GM21515 (cell line): ENCODE results near the gene MASP1.

ENCODE experiments used
- ATAC-seq: cut with Tn5 transposase; IDR thresholded peaks from one replicate; pipeline ENCODE4 v1.9.1; 2021; ENCODE audit not compliant: unreplicated experiment

Gene MASP1

DNA sequence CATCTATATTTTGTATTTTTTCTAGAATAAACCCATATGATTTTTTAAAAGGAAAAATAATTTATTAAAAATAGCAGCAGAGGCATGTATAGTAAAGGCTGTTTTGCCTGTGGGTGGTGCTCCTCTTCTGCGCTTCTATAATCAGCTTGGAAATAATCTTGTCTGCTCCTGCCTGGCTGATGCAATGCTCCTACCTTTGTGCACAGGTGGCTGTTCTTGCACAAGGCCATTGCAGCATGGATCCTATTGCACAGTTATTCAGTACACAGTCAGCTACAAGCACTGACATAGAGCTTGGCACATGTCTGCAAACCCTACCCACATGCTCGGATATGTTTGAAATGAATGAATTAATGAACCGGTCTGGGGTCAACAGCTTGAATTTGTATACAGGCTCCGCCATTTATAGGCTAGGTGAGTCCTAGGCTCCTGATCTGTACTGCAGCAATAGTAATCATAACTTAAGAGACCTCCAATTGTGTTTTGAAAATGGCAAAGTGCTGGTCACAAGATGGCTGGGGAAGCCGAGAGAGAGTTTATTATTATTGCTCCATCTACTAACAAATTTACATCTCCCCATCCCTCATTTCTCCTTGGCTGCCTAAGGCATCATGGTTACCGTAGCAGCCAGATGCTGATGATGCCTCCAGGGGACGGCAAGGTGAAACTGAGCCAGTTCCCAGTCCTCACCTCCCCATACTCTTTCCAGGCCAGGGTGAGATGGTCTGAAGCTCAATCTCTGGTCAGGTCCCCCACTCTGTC is 94.8 kb downstream of the MASP1 start:
- no peak for ATAC-seq

- no peak for ATAC-seq
These were observed 98.4 kb downstream of the MASP1 start for GRCh38 chr3:187193181-187193580.

- ATAC-seq = no peak
These were observed 100.3 kb downstream of the MASP1 start for GRCh38 chr3:187191271-187191670.

- ATAC-seq = no peak
These were observed 102.6 kb downstream of the MASP1 start for GRCh38 chr3:187188931-187189330.

- no peak for ATAC-seq
These were observed 104.6 kb downstream of the MASP1 start for GRCh38 chr3:187186801-187187421.

DNA sequence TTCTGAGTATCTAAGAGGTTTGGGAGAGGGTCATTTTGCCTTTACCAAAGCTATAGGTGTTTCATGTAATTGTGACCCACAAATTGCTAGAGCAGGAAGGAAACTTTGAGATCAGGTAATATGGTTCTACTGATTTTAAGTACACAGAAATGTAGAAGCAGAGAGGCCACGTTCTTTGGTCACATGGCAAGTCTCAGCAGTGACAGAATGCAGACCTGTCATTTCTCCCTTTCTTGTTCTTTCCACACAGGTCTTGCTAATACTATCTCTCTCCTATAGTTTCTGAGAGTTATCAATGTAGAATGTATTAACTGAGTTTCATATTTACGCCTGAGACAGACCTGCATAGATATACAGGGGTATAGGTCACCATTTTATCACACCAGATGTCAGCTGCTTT is 105.2 kb downstream of the MASP1 start:
- ATAC-seq = no peak

DNA sequence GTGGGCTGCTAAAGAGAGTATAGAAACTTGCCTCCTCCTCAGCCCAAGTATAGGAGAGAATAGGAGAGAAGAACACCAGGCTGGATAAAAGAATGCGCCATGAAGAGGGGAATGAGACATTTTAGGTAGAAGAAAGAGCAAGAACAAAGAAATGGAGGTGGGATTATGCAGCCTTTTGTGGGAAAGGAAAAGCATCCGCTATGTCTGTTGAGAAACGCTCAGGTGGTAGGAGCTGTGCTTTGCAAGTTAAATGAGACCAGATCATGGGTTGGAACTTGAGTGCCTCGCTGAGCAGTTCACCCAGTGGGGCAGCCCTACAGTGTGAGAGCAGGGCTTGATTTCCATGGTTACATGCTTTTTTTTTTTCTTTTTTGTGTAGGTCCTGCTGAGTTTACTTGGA is 105.8 kb downstream of the MASP1 start:
- no peak for ATAC-seq
